ENCODE measurements around the gene CD9.

The CD9 gene

DNA sequence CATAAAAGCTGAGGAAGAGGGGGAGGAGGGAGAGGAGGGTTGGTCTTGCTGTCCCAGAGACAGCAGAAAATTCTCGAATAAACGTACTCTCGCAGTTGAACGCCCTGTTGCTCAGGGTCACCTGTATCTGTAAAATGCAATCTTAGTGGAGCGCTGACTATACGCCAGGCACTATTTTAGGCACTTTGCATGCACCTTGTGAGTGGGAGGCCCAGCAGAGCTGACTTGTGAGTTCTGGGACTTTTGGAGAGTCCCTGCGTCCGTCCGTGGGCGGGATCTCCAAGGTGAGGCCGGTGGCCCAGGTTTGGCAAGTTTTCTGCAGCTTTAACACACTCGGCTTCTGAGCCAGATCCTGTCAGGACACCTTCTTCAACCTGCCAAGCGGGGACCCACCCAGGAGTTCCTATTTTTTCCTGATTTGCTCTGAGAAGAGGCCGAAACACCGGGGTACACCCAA, 77.8 kb downstream of the CD9 start:
- peak; percentile 71 for DNase-seq (ENCODE audit: low spot score)
- in situ Hi-C loops (cut with MboI; ENCODE audit: low sequenced_read_pairs, unreplicated experiment), result no loop called here
- TF ChIP-seq, protein P1, sequence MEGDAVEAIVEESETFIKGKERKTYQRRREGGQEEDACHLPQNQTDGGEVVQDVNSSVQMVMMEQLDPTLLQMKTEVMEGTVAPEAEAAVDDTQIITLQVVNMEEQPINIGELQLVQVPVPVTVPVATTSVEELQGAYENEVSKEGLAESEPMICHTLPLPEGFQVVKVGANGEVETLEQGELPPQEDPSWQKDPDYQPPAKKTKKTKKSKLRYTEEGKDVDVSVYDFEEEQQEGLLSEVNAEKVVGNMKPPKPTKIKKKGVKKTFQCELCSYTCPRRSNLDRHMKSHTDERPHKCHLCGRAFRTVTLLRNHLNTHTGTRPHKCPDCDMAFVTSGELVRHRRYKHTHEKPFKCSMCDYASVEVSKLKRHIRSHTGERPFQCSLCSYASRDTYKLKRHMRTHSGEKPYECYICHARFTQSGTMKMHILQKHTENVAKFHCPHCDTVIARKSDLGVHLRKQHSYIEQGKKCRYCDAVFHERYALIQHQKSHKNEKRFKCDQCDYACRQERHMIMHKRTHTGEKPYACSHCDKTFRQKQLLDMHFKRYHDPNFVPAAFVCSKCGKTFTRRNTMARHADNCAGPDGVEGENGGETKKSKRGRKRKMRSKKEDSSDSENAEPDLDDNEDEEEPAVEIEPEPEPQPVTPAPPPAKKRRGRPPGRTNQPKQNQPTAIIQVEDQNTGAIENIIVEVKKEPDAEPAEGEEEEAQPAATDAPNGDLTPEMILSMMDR (IDR thresholded peaks at IDR 0.05; ENCODE audit: borderline replicate concordance, control extremely low read depth, extremely low read depth, insufficient read depth, missing control alignments), result no peak

DNA sequence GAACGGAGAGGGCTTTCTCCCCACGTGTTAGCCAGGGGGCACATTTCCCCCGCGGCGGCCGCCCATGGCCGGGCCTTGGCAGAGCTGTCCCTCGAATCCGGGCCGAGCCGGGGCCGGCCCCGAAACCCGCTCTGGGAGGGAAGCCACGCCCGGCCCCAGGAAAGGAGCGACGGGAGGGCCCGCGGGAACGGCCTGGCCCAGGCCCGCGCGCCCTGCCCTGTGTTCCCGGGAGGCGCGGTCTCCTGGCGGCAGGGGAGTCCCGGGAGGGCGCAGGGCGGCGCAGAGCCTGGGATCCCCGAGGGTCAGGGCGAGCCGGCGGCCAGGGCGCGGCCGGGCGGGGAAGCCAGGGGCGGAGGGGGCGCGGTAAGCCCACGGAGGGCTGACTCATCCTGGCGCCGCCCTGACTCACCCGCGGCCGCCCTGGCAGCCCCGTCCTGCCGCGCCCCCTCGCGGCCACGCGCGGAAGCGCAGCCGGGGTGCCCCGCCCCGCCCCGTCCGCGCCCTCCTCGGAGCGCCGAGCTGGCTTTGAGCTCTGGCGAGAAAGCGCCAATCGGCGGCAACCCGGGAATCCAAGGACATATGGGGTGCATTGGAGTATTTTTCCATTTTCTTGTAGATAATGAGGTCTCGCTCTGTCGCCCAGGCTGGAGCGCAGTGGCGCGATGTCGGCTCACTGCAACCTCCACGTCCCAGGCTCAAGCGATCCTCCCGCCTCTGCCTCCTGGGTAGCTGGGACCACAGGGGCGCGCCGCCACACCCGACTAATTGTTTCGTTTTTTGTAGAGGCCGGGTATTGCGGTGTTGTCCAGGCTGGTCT, 78.4 kb downstream of the CD9 start:
- in situ Hi-C loops (cut with MboI; ENCODE audit: low sequenced_read_pairs, unreplicated experiment), result no loop called here
- peak; percentile 93 for DNase-seq (ENCODE audit: low spot score)
- TF ChIP-seq, protein P1 (IDR thresholded peaks at IDR 0.05; ENCODE audit: borderline replicate concordance, control extremely low read depth, extremely low read depth, insufficient read depth, missing control alignments), result peak; percentile 96

DNA sequence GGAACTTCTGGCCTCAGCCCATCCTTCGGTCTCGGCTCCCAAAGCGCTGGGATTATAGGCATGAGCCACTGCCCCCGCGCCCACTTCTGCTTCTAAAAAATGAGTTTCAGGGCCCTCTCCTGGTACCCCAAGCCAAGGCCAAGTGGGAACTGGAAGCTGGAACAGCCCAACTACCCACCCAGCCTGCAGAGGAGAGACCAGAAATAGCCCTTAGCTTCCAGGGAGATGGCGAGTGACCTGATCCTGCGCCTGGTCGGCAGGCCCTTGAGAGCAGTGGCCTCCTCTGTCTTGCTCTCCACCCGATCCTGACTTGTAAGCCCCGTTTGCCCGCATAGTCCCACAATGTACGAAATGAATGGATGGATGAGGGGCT, 79.0 kb downstream of the CD9 start:
- TF ChIP-seq, protein P1 (IDR thresholded peaks at IDR 0.05; ENCODE audit: borderline replicate concordance, control extremely low read depth, extremely low read depth, insufficient read depth, missing control alignments), result no peak
- no peak for DNase-seq (ENCODE audit: low spot score)
- in situ Hi-C loops (cut with MboI; ENCODE audit: low sequenced_read_pairs, unreplicated experiment), result no loop called here

DNA sequence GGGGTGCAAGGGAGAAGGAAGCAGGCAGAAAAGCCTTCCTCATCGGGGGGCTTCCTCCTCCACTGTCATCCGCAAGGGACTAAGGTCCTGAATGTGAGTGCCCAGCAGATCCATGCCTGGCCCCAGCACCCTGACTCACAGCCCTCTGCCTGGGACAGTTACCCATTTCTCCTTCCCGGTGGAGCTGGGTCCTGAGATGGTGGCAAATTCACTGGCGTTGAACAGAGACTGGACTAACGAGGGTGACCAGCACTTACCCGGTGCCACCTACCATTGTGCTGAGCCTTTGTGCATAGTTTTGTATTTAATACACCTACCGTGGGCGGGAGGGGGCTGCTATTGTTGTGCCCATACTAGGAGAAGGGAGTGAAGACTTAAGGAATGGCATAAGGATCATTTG, 79.4 kb downstream of the CD9 start:
- no peak for DNase-seq (ENCODE audit: low spot score)
- in situ Hi-C loops (cut with MboI; ENCODE audit: low sequenced_read_pairs, unreplicated experiment), result loop anchor here (10.0 kb wide), 1 partner anchor 75 kb away; the partner anchor contains the start of gene CD9
- TF ChIP-seq, protein P1 (IDR thresholded peaks at IDR 0.05; ENCODE audit: borderline replicate concordance, control extremely low read depth, extremely low read depth, insufficient read depth, missing control alignments), result no peak

DNA sequence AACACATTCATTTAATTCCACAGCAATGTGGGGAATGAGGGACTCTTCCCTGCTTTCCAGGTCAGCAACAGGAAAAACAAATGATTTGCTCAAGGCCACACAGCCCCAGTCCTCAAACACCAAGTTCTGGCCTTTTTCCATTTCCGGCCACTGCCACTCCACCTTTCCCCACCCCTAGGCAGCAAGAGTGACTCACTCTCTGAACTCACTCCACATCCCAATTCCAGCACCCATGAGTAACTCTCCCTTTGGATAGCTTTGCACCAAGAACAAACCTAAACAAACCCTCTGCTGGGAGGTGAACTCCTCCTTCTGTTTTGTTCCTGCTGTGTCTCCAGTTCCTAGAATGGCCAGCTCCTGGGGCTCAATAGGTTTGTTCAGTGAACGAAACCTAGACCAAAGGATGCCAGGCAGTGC, 79.9 kb downstream of the CD9 start:
- DNase-seq (ENCODE audit: low spot score), result no peak
- TF ChIP-seq, protein P1 (IDR thresholded peaks at IDR 0.05; ENCODE audit: borderline replicate concordance, control extremely low read depth, extremely low read depth, insufficient read depth, missing control alignments), result no peak
- in situ Hi-C loops (cut with MboI; ENCODE audit: low sequenced_read_pairs, unreplicated experiment), result loop anchor here (10.0 kb wide), 1 partner anchor 75 kb away; the partner anchor contains the start of gene CD9

DNA sequence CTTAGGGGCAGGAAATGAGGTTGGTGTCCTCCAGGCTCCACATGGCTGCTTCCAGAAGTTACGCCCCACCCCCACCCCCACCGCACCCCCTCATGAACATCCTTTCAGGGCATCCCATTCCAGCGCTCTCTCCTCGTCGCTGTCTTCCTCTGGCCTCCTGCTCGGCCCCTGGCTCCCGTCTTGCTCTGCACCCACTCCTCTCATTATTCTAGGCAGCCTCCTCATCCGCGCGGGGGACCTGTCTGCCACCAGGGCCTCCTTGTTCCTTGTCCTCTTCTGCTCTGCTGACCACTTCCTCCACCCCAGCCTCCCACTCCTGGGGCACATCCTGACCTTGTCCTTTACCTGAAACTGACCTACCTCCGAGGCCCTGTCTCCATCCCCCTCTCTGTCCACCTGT, 80.5 kb downstream of the CD9 start:
- in situ Hi-C loops (cut with MboI; ENCODE audit: low sequenced_read_pairs, unreplicated experiment), result loop anchor here (10.0 kb wide), 1 partner anchor 76 kb away; the partner anchor contains the start of gene CD9
- TF ChIP-seq, protein P1 (IDR thresholded peaks at IDR 0.05; ENCODE audit: borderline replicate concordance, control extremely low read depth, extremely low read depth, insufficient read depth, missing control alignments), result no peak
- no peak for DNase-seq (ENCODE audit: low spot score)
